ENCODE results near the gene FOXO3. TPM values are rescaled to one million over a fixed set of nuclear protein-coding genes. Genes with fewer than 3 reads are reported as not detected.

FOXO3 gene
- total RNA-seq: 19.8 and 23.5 TPM in 2 replicates

GRCh38 chr6:108560463-108561308 lies at the start of gene FOXO3:
Gene FOXO3 (plus strand): TSS chr6:108560917. CDS start chr6:108561209, 292 bp downstream.

Small RNAs within 50 kb of the gene (small RNA-seq; reads per million reads assigned to genes)
- gene AL391646.1 (not detected), gene SUMO2P8 (not detected)
